NB4 (cell line): ENCODE measurements around the gene ADAMTSL5.

Experiments
- CTCF ChIP-seq: IDR thresholded peaks from one replicate; pipeline ENCODE4 v1.5.1; 2012; ENCODE audit warnings: low read depth, low read length
- POLR2A ChIP-seq: IDR thresholded peaks from 2 replicates; pipeline ENCODE4 v1.6.1; 2011; ENCODE audit warnings: mild to moderate bottlenecking; ENCODE audit not compliant: insufficient read length; ENCODE audit errors: extremely low read depth

DNA sequence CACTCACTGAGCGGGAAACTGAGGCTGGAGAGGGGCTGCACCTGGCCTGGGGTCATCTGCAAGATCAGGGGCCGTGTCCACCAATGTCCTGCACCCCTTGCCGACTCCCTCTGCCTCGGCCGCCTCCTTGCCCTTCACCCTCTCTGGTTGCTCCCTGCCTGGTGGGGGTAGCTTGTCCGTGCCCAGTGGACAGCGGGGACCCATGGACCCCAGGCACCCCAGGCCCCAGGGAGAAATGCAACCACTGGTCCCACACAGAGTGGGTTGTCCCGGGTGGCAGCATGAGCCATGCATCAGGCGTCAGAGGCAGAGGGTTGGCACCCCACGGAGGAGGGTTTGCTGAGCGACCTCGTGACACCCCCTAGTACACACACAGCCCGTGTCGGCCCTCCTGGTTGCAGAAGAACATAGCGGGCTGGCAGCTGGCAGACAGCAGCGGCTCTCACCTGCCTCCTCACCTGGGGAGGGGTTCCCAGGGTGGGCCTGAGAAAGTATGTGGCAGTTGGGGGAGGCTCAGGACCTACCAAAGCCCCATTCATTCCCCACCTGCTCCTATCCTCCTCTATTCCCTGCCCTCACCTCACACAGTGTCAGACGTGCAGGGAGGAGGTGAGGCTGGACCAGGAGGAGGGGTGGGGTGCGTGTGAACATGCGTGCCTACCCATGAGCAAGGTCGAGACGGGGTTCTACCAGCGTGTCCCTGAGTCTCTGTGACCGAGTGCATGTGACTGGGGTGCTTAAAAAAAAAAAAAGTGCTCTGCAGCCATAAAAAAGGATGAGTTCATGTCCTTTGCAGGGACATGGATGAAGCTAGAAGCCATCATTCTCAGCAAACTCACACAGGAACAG, 8.7 kb downstream of the ADAMTSL5 start:
- TF ChIP-seq CTCF (no peak), POLR2A (no peak)
